ENCODE data around the gene DAPK1. TPM values are rescaled to one million over a fixed set of nuclear protein-coding genes. Genes with fewer than 3 reads are reported as not detected.
"Not testable (repeated sequence)": the region's sequence is repeated elsewhere in the genome, so short reads cannot be mapped to it uniquely, and the experiment has no call there.

Gene DAPK1
- total RNA-seq, 1 donor from 2014 or later: 38.3 TPM

DNA sequence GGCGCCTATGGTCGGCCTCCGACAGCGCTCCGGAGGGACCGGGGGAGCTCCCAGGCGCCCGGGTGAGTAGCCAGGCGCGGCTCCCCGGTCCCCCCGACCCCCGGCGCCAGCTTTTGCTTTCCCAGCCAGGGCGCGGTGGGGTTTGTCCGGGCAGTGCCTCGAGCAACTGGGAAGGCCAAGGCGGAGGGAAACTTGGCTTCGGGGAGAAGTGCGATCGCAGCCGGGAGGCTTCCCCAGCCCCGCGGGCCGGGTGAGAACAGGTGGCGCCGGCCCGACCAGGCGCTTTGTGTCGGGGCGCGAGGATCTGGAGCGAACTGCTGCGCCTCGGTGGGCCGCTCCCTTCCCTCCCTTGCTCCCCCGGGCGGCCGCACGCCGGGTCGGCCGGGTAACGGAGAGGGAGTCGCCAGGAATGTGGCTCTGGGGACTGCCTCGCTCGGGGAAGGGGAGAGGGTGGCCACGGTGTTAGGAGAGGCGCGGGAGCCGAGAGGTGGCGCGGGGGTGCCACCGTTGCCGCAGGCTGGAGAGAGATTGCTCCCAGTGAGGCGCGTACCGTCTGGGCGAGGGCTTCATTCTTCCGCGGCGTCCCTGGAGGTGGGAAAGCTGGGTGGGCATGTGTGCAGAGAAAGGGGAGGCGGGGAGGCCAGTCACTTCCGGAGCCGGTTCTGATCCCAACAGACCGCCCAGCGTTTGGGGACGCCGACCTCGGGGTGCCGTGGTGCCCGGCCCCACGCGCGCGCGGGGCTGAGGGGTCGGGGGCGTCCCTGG lies 561 bp downstream of the DAPK1 start:
- DNase-seq (ENCODE audit: low spot score): no peak

DNA sequence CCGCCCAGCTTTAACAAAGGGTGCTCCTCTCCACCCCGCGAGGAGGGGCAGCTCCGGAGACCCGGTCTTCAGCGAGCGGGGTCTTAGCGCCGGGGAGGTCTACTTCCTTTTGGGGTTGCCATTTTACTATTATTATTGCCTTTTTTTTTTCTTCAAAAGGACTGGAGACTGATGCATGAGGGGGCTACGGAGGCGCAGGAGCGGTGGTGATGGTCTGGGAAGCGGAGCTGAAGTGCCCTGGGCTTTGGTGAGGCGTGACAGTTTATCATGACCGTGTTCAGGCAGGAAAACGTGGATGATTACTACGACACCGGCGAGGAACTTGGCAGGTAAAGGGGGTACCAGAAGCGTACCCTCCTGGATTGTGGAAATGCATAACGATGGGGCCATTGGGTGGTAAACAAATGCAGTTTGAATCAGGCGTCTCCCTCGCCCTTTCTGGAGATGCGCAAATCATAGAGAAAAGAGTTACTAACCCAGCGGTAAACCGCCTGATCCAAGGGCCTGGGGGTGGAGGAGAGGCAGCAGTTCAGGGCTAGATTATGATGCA lies 1.2 kb downstream of the DAPK1 start:
- no peak for DNase-seq (ENCODE audit: low spot score)

DNA sequence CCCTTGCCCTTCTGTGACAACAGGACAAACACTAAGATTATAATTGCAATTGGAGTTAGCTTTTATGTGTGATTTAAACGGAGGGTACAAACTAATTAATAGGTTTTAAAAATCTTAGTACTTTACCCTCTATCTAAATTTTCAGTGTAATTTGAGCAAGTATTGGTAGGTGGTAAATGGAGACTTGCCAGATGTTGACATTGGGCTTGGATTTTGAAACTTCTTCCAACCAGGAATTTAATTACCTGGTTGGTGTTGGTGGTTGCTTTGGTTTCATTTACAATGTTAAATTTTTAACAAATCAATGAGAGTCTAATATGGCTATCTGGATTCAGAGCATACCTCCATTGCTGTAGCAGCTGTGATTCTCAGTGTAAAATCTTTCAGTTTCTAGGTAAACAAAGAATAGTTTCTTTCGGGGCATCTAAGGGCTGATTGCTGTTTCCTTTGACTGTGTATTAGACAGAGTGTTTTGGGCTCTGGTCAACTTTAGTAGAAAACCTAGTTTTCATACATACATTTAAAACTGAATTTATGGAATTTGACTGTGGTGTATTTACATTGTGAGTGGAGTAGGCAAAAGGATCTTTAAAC lies 1.9 kb downstream of the DAPK1 start:
- DNase-seq (ENCODE audit: low spot score): no peak

DNA sequence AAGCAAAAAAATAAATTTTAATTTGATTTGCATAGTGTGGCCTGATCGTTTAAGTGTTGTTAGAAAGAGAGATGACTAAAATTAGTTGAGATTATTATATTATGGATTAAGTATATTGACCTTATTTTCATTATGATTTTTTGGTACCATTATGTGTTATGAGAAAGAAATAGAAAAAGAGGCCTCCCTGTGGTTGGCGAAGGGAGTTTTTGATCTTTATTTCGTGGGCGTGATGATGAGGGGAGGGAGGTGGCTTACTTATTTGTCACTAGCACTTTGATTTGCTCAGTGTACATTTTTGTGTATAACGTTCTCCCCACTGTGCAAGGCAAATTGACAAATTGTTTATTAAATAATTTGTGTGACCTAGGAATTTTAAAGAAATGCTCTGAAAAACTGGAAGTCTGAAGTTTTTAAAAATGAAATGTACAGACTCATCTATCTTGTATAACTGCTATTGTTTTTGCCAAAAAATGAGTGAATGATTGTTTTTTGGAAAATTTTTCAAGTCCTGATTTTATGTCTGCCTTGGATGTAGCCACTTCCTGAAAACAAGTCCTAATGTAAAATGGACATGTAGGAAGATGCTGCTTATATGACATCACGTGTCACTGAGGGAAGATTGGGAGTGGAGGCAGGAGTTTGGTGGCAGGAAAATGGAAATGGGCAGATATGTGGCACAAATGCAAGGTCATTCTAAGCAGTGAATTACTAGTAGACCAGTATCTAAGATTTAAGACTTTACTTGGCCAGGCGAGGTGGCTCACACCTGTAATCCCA lies 3.0 kb downstream of the DAPK1 start:
- no peak for DNase-seq (ENCODE audit: low spot score)

DNA sequence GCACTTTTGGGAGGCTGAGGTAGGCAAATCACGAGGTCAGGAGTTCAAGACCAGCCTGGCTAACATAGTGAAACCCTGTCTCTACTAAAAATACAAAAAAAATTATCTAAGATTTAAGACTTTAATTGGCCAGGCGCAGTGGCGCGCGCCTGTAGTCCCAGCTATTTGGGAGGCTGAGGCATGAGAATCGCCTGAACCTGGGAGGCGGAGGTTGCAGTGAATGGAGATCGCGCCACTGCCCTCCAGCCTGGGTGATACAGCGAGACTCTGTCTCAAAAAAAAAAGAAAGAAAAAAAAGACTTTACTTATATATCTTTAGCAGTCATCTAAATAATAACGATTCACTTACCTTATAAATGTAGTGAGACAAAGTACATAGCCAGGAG lies 3.6 kb downstream of the DAPK1 start:
- DNase-seq (ENCODE audit: low spot score): not testable (repeated sequence)

DNA sequence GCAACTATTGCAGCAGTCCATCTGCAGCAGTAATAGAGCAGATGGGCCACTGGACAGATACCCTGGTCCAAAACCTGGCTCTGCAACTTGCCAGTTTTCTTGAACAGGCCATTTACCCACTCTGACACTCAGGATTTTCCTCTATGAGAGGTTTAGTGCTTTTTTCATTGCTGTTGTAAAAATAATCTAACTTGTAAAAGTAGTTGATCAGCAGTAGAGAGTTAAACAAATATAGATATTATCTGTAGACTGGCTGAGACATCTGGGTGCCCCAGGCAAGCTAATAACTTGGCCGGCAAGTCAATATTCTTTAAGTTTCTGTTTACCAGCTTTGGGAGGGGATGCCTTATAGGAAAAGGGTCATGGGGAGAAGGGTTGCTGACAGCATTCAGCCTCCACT lies 4.1 kb downstream of the DAPK1 start:
- DNase-seq (ENCODE audit: low spot score): no peak

DNA sequence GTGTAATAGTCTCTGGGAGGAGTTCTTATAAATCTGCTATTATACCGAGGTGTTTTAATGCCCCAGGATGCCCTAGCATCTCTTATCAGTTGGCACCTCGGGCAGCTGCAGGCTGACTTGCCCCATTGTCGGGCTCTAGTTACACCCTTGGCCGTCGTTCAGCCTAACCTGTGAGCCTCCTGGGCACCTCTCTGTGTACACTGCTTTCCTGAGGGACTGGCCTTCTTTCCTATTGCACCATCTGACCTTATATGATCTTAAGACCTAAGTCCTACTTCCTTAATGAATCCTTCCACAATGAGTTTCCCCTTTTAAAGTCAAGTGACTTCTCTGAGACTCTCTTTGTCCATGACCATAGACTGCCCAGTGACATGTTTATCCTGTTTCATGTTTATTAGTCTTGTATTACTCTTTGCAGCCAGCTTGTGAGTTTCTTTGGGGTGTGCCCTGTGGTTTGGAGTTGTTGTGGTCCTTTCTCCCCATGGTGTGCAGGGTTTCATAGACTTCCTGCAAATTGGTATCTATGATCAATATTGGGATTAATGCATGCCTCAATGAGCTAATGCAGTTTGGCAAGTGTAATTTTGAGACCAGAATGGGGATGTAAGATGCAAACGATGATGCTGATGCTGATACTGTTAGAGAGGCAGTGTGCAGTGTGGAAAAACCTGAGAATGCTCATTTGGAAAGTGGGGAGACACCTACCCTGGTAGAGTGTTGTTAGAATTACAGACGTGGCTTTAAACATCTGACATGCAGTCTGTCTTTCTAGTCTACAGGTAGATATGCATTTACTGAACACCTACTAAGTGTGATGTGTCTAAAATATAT lies 4.9 kb downstream of the DAPK1 start:
- no peak for DNase-seq (ENCODE audit: low spot score)

DNA sequence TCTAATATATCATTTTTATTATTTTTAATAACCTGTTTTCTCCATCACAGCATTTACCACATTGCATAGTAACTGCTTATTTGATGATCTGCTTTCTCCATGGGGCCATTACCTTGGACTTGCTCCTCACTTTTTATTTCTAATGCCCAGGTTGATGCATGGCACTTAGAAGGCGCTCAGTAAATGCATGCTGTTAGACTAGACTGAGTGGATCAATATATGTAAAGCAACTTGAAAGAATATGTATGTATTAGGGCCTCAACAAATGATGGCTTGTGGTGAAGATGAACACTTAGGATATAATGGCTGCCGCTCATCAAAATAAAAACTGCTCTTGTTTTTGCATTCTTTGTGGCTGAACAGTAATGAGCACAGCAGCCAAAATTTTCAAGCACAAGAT lies 5.8 kb downstream of the DAPK1 start:
- no peak for DNase-seq (ENCODE audit: low spot score)

DNA sequence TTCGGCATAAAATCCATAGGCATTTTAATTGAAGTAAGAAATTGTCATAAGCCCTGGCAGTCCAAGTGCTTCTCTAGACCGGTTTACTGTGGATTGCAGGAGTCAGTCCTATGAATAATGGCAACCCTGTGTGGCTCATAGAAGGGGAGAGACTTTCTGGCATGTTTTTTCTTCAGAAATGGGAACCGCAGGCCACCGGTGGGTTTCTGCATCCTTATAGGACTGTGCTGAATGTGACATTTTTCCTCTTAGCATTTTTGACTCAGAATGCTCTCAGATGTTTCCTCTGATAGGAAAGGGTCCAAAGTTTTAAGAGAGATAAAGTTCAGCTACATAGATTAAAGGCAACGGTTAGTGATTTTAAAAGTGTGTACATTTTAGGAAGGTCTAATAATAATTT lies 6.3 kb downstream of the DAPK1 start:
- DNase-seq (ENCODE audit: low spot score): no peak

DNA sequence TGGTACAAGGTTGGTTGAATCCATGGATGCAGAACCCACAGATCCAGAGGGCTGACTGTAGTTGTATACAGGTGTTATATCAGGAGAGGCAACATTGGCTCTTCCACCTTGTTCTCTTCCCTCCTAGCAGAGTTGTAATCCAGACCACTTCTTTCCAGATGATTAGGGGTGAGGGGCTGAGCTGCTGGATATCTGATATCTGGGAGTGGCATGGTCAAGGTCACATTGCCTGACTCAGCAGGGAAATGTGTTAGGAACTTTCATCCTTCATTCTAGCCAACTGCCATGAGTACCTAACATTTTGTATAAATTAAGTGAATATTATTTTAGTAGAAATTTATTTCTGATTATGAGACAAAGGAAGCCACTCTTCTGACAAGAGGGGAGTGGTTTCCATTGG lies 7.3 kb downstream of the DAPK1 start:
- no peak for DNase-seq (ENCODE audit: low spot score)

DNA sequence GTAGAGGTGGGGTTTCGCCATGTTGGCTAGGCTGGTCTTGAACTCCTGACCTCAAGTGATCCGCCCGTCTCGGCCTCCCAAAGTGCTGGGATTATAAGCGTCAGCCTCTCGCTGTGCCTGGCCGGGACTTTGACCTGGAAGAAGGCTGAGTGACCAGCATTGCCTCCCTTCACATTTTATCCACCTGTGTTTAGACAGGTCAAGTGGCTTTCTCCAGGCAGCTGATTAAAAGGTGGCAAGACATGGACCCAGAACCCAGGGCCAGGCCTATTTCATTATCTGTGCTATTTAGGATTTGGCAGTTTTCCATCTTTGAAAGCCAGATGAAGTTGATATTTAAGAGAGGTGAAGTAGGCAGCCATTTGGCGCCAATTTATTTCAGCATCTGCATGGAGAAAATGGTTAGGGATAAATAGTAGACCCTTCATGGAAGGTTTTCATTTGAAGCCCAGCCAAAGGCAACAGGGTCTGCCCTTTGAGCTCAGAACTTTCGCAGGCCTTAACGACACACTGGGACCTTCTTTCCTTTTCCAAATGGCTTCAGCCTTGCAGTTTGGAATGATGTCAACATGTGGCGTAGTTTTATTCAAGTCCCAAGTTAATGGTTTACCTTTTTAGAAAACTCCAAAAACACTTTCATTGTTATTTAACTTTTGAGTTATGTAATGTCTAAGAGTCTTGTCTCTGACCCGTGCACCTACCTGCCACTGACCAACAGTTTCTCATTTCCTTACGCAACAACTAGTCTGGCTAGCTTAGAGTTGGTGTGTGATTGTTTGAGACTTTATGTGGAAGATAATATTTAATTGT lies 8.4 kb downstream of the DAPK1 start:
- no peak for DNase-seq (ENCODE audit: low spot score)

DNA sequence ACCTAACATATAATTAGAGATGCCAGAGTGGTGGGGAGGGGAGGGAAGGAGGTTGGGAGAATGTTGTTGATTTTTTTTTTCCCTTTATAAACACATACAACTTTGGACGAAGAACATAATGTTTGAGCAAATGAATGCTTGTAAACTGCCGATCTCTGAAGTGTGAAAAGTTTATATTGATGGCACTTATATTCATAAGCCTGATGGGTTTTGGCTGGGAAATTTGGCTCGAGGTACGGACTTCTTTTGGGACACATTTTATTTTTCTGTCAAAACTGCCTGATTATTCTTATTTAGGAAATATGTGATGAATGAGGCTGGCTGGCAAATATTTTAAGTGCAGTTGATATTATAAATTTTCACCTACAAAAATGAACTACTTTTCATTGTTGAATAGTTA lies 9.9 kb downstream of the DAPK1 start:
- no peak for DNase-seq (ENCODE audit: low spot score)

DNA sequence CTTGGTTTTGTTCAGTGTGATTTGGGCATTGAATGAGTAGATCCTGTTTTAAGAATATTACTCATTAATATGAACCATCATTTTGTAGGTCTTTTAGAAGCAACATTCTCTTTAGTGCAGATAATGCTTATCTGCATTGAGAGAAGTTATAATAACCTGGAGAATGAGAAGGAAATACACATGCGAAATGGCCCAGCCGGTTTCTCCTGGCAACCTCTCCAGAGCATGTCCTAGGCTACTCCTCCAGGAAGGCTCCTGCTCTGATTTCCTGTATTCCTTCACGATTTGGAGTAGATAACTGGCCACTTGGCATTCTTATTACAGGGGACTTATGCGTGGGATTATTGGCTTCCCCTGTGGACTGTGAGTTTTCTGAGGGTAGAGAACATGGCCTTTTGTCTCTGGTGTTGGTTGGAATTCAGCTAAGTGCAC lies 12.6 kb downstream of the DAPK1 start:
- DNase-seq (ENCODE audit: low spot score): no peak

DNA sequence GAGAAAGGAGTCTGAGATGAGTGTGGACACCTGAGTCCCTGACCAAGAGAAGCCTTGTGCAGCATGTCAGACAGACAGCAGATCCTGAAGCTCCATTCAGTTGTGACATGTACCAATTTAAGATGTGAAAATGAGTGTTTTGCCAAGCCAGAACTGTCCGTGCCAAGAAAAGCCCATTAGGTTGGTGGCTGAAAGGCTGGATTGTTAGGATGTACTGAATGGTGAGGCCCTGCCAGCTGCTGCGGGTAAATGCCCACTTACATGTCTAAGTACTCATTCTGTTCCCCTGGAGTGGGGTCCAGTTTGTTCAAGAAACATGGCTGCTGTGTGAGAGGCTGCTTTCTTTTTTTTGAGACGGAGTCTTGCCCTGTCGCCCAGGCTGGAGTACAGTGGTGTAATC lies 14.6 kb downstream of the DAPK1 start:
- no peak for DNase-seq (ENCODE audit: low spot score)

DNA sequence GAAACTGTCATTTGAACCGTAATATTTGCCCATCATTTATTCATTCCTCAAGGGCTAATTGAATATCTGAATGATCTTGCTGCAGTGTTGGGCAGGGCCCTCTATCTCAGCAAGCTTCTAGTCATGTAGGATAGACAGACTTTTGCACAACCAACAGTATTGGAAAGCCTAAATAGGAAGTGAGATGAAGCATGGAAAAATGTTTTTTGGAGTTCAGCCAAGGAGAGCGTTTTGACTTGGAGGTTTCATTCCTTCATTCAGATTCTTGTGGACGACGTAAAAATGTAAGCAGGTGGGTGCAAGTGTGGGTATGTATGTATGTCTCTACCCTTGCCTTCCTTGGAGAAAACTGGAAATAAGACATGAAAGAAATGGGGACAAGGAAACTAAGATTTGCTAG lies 15.5 kb downstream of the DAPK1 start:
- DNase-seq (ENCODE audit: low spot score): no peak

DNA sequence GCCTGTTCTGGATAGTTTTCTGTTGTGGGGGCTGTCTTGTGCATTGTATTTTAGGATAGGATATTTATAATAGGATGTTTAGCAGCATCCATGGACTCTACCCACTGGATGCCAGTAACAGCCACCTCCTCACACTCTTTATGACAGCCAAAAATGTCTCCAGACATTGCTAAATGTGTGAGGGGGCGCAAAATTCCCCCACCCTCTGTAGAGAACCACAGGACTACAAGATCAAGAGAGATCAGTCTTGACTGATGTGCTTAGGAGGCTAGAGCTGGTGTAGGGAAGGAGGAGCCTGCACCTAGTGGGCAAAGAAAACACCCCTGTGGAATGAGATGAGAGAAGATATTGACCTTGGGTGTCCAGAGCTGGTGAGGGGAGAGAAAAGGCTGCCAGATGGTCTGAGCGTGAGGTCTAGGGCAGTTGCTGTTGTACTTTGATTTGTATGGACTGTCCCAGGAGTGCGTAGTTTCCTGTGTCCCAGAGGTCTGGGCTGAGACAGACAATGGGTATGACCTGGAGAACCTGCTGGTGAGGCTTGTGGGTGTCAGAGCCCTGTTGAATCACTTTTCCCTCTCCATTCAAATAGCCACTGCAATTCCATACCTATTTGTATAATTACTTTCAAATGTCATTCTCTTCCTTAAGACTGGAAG lies 16.3 kb downstream of the DAPK1 start:
- no peak for DNase-seq (ENCODE audit: low spot score)

DNA sequence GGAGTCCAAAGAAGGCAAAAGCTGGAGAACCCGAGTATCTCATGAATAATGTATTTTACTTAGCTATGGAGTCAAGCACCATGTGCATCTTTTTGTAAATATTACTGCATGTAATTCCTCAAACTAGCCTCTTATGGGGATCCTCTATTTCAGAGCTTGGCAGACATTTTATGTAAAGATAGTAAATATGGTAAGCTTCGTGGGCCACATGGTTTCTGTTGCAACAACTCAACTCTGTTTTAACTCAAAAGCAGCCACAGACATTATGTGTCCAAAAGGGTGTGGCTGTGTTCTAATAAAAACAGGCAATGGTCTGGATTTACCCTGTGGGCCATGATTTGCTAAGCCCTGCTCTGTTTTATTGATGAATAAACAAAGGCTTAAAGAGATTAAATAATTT lies 17.3 kb downstream of the DAPK1 start:
- no peak for DNase-seq (ENCODE audit: low spot score)

DNA sequence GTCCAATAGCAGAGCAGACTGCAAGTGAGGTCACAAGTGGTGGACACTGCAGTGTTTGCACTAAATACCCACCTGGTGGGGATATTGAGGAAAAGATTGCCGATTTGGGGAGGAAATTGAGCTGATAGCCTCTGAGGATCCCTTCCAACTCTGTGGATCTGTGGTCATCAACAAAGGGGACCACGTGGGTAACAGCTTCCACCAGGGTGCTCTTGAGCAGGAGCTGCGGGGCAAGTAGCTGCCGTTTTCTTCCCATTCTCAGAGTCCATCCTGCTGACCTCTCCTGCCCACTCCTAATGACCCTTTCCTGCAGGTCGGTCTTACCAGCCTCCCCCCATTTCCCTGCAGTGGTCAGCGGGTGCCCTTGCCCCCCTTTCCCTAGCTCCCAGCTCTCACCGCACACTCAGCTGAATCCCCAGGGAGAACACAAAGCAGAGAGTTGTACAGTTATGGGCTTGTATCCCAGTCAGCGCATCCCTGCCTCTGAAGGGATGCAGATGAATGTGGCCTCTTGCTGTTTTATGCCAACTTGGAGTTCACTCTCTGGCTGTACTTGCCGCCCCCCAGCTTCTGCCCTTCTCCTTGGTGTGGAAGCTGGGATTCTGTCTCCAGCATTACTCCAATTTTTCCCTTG lies 18.0 kb downstream of the DAPK1 start:
- no peak for DNase-seq (ENCODE audit: low spot score)

DNA sequence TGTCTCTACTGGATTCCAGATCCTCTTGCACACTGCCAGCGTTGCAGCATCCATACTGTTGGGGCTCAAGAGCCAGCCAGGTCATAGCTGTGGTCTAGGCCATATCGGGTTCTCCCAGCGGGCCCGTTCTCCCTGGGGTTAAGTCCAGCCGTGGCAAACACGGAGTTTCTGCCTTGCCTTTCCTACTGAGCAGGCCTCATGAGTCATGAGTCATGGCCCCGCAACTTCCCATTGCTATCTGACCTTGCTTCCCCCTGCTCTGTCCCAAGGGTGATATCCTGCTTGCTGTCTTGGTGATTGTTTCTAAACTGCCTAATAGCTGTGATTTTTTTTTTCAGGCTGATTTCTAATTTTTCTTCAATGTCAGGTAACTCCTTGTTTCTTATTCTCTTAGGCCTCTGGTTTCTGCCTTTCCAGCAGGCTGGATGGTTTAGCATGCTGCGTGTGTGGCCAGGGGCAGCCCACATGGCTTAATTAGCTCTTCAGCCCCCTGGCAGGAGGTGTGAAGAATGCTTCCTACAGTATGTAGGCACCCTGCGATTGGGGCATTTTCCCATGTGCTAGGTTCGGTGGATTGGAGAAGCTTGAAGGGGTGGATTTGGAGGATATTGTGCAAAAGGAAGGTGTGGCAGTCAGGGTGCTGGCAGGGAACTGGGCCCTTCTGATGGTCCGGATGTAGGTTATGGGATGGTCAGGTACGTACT lies 18.7 kb downstream of the DAPK1 start:
- DNase-seq (ENCODE audit: low spot score): no peak
